H1 (cell line): ENCODE results near the gene ZNF771. TPM values are rescaled to one million over a fixed set of nuclear protein-coding genes. Genes with fewer than 3 reads are reported as not detected.

Source experiments
- CEBPB ChIP-seq: IDR thresholded peaks from 2 replicates; pipeline ENCODE4 v1.6.1; 2012; ENCODE audit warnings: low read depth, low read length
- CHD1 ChIP-seq: IDR thresholded peaks from 2 replicates; pipeline ENCODE4 v1.6.1; 2012; ENCODE audit warnings: low read depth, low read length, improper control_type of control experiment
- CTBP2 ChIP-seq: IDR thresholded peaks from 2 replicates; pipeline ENCODE4 v1.7.0; 2011; ENCODE audit warnings: borderline replicate concordance, mild to moderate bottlenecking, moderate library complexity, mixed read lengths, low read length; ENCODE audit not compliant: insufficient read depth, insufficient read length
- RXRA ChIP-seq: IDR thresholded peaks from 2 replicates; pipeline ENCODE4 v1.6.1; 2011; ENCODE audit warnings: low read depth, mild to moderate bottlenecking, low read length, moderate library complexity; ENCODE audit not compliant: insufficient read depth
- SIX5 ChIP-seq: IDR thresholded peaks from 2 replicates; pipeline ENCODE4 v1.6.1; 2011; ENCODE audit warnings: mild to moderate bottlenecking, low read depth, low read length
- polyA plus RNA-seq, 7 experiments: library from polyadenylated mRNA; depleted of rRNA in 3 of 7; stranded (reverse) in 5 of 7; unstranded in 2 of 7; fragments of >200 nt in 5 of 7; fragments of 200-250 nt in 2 of 7; gene quantifications; 1 replicate in 5 of 7; 2 replicates in 1 of 7; 4 replicates in 1 of 7; pipeline versions ENCODE4 v1.2.1 to v1.2.3, GENCODE V29; 2011 to 2013; ENCODE audit warnings: missing spikeins in 2 of 7, mixed read lengths in 2 of 7
- total RNA-seq: library from RNA; stranded (reverse); fragmentation: NEBNext Ultra II Directional; extraction: Animal tissue kit (Norgen Biotek cat#: 25700); gene quantifications from 2 replicates; pipeline ENCODE4 v1.2.1, GENCODE V29; 2021

ZNF771 gene
- total and polyA plus RNA-seq, 2 of the 8 experiments (the other 6 are each of a cell fraction or from before 2014, with no cell fraction given), result 10.6 to 15.7 TPM

DNA sequence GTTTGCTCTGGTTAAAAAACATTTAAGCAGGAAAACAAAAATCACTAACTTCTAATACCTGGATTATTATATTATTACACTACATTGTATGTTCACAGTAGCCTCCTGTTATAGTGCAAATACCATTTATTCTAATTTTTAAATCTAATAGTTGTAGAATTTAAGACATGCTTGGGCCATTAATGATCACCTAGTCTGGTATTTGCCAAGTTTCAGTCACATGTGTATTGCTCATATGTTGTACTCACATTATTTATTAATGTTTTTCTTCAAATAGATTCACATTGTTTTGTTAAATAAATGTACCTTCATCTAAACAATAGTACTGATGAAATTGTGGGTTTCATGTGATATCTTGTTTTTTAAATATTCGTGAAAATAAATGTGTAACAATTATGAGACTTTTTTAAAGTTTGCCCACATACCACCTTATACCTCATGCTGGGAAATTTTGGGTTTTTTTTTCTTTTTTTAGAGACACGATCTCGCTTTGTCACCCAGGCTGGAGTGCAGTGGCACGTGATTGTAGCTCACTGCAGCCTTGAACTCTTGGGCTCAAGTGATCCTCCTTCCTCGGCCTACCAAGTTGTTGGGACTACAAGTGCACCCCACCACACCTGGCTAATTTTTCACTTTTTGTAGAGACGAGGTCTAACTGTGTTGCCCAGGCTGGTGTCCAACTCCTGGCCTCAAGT is 5.9 kb downstream of the ZNF771 start (continued):
- TF ChIP-seq CTBP2, result no peak
- no peak for TF ChIP-seq RXRA
- TF ChIP-seq CHD1, result no peak
- no peak for TF ChIP-seq CEBPB
- TF ChIP-seq SIX5, result no peak
- TF ChIP-seq, all 59 proteins: peak for 0
